ENCODE data around the gene CUL3. TPM values are rescaled to one million over a fixed set of nuclear protein-coding genes. Genes with fewer than 3 reads are reported as not detected.

CUL3 gene
- total RNA-seq, 4 donors from 2014 or later, result 68.0 to 92.7 (median 70.8) TPM

DNA sequence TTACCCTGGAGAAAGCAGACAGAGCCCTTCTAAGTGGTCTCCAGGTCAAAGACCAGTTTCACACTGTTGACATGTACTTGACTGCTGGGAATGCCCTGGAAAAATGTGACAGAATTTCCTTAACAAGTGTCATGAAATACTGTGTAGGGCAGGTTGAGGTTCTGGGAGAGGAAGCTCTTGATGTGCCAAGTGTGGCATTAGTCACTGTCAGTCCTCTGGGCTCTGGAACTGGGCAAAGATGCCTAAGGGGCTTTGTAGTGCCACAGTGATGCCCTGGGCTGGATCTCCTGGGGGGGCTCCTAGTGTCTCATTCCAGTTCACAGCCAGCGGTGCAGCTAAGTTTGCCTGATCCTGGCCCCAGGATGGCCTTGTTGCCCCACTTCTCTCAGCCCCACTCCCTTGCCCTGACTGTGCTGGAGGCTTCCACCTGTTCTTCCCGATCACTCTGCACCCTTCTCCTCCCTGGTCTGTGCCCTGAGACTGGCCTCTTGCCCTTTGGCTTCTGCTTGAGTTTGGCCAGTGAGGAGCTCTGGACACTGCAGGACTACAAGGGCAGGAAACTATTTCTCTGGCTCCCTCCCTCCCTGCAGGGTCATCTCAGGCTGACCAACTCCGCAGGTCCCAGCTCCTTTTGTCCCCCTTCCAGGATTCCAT is 156.2 kb downstream of the CUL3 start:
- TF ChIP-seq, protein P1, sequence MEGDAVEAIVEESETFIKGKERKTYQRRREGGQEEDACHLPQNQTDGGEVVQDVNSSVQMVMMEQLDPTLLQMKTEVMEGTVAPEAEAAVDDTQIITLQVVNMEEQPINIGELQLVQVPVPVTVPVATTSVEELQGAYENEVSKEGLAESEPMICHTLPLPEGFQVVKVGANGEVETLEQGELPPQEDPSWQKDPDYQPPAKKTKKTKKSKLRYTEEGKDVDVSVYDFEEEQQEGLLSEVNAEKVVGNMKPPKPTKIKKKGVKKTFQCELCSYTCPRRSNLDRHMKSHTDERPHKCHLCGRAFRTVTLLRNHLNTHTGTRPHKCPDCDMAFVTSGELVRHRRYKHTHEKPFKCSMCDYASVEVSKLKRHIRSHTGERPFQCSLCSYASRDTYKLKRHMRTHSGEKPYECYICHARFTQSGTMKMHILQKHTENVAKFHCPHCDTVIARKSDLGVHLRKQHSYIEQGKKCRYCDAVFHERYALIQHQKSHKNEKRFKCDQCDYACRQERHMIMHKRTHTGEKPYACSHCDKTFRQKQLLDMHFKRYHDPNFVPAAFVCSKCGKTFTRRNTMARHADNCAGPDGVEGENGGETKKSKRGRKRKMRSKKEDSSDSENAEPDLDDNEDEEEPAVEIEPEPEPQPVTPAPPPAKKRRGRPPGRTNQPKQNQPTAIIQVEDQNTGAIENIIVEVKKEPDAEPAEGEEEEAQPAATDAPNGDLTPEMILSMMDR (IDR thresholded peaks at IDR 0.05), result no peak
- ATAC-seq (ENCODE audit: low FRiP score), result no peak
- DNase-seq (ENCODE audit: low spot score), result no peak

DNA sequence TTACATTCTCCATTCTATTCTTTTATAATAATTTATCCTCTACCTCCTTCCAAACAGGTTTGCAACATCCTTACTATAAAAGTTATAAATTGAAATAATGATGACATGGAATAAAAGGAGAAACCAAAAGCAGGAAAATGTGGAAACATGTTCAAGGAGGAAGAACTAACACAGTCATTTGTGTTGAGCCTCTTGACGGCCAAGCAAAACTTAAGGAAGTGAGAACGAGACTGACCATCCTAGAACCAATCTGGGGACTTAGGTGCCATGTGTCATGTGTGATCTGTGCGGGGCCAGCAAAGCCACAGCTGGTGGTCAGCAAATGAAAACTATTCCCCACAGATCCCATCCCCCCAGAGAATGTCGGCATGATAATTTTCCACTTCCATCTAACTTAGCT is 157.7 kb downstream of the CUL3 start:
- DNase-seq (ENCODE audit: low spot score) (no peak), ATAC-seq (ENCODE audit: low FRiP score) (no peak)
- TF ChIP-seq, protein P1 (IDR thresholded peaks at IDR 0.05), result no peak

DNA sequence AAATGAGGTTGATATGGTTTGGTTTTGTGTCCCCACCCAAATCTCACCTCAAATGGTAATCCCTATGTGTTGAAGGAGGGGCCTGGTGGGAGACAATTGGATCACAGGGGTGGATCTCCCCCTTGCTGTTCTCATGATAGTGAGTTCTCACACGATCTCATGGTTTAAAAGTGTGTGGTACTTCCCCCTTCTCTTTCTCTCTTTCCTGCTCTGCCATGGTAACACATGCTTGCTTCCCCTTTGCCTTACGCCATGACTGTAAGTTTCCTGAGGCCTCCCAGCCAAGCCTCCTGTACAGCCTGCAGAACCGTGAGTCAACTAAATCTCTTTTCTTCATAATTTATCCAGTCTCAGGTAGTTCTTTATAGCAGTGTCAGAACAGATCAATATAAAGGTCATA is 158.5 kb downstream of the CUL3 start:
- TF ChIP-seq, protein P1 (IDR thresholded peaks at IDR 0.05), result no peak
- no peak for DNase-seq (ENCODE audit: low spot score)

DNA sequence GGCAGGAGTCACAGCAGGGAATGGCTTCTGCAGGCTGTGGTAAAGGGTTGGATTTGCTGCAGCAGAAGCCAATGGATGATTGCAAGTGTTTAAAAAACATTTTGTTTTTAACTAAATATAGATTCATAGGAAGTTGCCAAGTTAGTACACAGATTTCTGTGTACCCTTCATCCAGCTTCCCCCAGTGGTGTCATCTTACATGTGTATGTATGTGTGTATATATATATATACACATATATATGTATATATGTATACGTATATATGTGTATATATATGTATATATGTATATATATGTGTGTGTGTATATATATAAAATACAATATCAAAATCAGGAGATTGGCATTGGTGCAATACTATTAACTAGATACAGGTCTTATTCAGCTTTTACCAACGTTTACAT is 164.1 kb downstream of the CUL3 start:
- ATAC-seq (ENCODE audit: low FRiP score), result no peak
- no peak for DNase-seq (ENCODE audit: low spot score)
- TF ChIP-seq, protein P1 (IDR thresholded peaks at IDR 0.05), result no peak

More for the DNA sequence above, 158.5 kb downstream of the CUL3 start:
- ATAC-seq (ENCODE audit: low FRiP score), result no peak

Other genes with a start within 250 kb of the CUL3 start
- 10 to 100 TPM in 1 of 4 donors, 1 to 10 TPM in 3; 1.4 to 17.0 (median 3.5) TPM for gene FAM124B, start 183.3 kb downstream of the CUL3 start, total RNA-seq
- gene CCDC195, start 131.0 kb upstream of the CUL3 start, total RNA-seq, result not detected

Measured in omental fat pad (tissue), 4 donors.